Fibroblast of villous mesenchyme (primary cell): Measurements from ENCODE around the gene PXMP4. TPM values are rescaled to one million over a fixed set of nuclear protein-coding genes. Genes with fewer than 3 reads are reported as not detected.
A peak's percentile ranks its signal among the peaks of the same experiment; 100 is the strongest.

Experiments
- DNase-seq: peaks from one replicate; pipeline ENCODE4 v3.0.0-alpha.2; 2010; ENCODE audit warnings: low read depth
- H3K4me3 ChIP-seq: 2 replicates; pipeline ENCODE4 v1.5.1; 2011; ENCODE audit warnings: low read depth, mild to moderate bottlenecking, low read length
- CTCF ChIP-seq: IDR thresholded peaks from 2 replicates; pipeline ENCODE4 v1.5.1; 2012; ENCODE audit warnings: low read depth, mild to moderate bottlenecking, low read length; ENCODE audit not compliant: insufficient read depth
- total RNA-seq: library from RNA; depleted of rRNA; stranded (reverse); fragments of >200 nt; gene quantifications from 2 replicates; pipeline ENCODE4 v1.2.3, GENCODE V29; 2012

Gene PXMP4
- total RNA-seq, 1 donor: 5.2 TPM

GRCh38 chr20:33653900-33654596 lies 66.1 kb downstream of the PXMP4 start:
- TF ChIP-seq CTCF: no peak
- DNase-seq: no peak
- H3K4me3 ChIP-seq: no peak overlapping the region

DNA sequence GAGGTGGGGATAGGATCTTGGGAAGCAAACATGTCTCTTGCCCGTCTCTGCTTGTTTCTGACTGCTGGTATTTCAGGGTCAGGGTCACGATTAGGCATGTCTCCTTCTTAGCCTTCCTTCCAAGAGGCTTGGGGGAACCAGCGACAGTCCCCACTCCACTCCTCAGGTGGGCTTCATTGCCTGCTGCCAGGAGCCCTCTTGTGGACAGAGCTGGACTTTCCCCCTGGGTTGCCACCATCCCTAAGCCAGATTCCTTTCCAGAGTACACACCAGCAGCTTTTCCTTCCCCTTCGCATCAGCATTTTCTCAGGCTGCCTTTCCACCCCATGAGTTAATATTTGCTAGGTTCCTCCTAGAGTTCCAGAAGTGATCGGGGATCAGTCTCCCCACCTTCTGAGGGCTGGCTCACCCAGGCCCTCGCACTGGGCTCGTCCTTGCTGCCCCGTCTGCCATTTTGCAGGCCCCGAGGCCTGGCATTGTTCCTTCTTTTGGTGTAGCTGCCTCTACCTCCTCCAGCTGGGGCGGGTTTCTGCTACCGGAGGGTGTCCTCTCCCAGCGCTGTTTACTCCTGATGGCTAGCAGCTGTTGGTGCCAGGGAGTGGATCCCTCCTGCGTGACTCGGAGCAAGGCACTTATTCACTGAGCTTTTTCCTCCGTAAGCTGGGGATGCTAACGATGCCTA lies 66.8 kb downstream of the PXMP4 start:
- no peak overlapping the region for H3K4me3 ChIP-seq
- TF ChIP-seq CTCF: peak; percentile 93
- DNase-seq: peak; percentile 68

Other genes starting within 250 kb of the PXMP4 start
- 4.8 and 5.6 TPM in 2 replicates for gene CBFA2T2, start 230.2 kb downstream of the PXMP4 start, total RNA-seq
- gene C20orf144, start 58.0 kb downstream of the PXMP4 start, total RNA-seq: under 0.01 and 0.32 TPM in 2 replicates
- 1.7 and 2.6 TPM in 2 replicates for gene ACTL10, start 53.4 kb downstream of the PXMP4 start, total RNA-seq
- 22.0 and 23.8 TPM in 2 replicates for gene NECAB3, start 45.9 kb downstream of the PXMP4 start, total RNA-seq
- gene E2F1, start 33.9 kb downstream of the PXMP4 start, total RNA-seq: 7.1 and 7.3 TPM in 2 replicates
- gene ZNF341, start 11.7 kb upstream of the PXMP4 start, total RNA-seq: 0.64 and 1.3 TPM in 2 replicates
- 28.3 and 32.0 TPM in 2 replicates for gene CHMP4B, start 91.0 kb upstream of the PXMP4 start, total RNA-seq